ENCODE results near the gene IL1RN. TPM values are rescaled to one million over a fixed set of nuclear protein-coding genes. Genes with fewer than 3 reads are reported as not detected.
A peak's percentile ranks its signal among the peaks of the same experiment; 100 is the strongest.

Gene IL1RN
- total and polyA plus RNA-seq, 2 of the 13 experiments (the other 11 are each of a cell fraction or from before 2014, with no cell fraction given), result 21.2 to 101 TPM

DNA sequence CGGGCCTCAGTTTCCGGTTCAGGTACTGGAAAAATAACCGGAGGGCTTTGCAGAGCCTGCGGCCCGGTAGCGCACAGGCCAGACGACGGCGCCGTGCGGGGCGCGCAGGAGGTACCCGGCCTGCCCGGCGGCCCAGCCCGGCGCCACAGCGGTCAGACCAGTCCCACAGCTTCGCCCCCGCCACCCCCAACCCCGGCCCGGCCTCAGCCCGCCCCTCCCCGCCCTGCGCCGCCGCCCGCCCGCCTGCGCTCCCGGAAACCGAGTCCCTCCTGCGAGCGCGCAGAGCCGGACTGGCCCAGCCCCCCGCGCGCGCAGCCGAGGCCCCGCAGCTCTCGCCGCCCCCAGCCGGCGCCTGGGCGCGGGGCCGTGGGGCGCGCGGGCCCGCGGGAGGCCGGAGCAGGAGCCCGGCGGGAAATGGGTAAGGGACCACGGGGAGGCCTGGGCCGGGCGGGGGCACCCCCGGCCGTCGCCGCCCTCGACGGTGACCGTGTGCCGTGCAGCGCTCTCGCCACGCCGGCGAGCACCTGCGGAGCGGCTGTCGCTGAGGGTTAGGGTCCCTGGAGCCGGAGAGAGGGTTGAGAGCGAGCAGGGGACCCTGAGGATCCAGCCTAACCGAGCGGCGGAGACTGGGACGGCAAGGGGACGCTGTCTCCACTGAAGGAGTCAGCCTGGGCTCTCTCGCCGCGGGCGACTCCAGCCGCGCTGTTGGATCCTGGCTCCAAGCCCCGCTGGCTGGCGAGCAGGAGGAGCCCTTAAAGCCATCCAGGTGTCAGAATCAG, 29.9 kb downstream of the IL1RN start (continued):
- TF ChIP-seq, protein P1, sequence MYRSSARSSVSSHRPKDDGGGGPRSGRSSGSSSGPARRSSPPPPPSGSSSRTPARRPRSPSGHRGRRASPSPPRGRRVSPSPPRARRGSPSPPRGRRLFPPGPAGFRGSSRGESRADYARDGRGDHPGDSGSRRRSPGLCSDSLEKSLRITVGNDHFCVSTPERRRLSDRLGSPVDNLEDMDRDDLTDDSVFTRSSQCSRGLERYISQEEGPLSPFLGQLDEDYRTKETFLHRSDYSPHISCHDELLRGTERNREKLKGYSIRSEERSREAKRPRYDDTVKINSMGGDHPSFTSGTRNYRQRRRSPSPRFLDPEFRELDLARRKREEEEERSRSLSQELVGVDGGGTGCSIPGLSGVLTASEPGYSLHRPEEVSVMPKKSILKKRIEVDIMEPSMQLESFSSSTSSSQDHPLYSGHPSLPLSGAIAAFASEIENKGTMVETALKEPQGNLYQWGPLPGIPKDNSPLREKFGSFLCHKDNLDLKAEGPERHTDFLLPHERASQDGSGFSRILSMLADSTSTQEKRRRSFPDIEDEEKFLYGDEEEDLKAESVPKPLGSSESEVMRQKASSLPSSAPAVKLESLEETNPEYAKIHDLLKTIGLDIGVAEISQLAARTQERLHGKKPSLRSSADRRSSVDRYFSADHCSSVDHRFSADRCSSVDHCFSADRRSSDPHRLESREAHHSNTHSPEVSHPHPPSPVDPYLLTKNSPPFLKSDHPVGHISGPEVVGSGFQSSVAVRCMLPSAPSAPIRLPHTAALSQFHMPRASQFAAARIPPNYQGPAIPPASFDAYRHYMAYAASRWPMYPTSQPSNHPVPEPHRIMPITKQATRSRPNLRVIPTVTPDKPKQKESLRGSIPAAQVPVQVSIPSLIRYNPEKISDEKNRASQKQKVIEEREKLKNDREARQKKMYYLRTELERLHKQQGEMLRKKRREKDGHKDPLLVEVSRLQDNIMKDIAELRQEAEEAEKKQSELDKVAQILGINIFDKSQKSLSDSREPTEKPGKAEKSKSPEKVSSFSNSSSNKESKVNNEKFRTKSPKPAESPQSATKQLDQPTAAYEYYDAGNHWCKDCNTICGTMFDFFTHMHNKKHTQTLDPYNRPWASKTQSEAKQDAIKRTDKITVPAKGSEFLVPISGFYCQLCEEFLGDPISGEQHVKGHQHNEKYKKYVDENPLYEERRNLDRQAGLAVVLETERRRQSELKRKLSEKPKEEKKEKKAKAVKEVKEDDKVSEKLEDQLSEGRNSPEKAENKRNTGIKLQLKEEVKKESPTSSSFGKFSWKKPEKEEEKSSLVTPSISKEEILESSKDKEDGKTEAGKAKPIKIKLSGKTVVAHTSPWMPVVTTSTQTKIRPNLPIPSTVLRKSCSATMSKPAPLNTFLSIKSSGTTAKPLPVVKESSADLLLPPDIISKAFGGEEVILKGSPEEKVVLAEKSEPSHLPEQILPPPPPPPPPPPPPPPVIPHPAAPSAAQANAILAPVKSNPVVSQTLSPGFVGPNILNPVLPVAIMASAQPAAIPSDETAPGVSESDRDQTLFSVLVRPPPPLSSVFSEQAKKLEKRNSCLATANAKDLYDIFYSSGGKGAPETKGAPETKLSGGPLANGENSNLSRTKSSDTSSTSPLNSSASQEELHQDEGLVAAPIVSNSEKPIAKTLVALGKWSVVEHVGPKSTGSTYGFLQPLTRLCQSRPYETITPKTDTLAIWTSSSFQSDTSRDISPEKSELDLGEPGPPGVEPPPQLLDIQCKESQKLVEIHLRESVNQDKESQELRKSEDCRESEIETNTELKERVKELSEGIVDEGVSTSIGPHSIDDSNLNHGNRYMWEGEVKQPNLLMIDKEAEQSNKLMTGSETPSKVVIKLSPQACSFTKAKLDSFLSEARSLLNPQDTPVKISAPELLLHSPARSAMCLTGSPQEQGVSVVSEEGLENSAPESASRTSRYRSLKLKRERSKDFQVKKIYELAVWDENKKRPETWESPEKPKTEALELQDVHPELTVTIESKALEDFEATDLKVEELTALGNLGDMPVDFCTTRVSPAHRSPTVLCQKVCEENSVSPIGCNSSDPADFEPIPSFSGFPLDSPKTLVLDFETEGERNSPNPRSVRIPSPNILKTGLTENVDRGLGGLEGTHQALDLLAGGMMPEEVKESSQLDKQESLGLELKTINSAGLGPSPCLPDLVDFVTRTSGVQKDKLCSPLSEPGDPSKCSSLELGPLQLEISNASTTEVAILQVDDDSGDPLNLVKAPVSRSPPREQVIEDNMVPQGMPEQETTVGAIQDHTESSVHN (CRISPR knock-in tag; IDR thresholded peaks at IDR 0.05), result peak; percentile 32; the same call in 1 of the 2 replicates
- TF ChIP-seq, protein P2, sequence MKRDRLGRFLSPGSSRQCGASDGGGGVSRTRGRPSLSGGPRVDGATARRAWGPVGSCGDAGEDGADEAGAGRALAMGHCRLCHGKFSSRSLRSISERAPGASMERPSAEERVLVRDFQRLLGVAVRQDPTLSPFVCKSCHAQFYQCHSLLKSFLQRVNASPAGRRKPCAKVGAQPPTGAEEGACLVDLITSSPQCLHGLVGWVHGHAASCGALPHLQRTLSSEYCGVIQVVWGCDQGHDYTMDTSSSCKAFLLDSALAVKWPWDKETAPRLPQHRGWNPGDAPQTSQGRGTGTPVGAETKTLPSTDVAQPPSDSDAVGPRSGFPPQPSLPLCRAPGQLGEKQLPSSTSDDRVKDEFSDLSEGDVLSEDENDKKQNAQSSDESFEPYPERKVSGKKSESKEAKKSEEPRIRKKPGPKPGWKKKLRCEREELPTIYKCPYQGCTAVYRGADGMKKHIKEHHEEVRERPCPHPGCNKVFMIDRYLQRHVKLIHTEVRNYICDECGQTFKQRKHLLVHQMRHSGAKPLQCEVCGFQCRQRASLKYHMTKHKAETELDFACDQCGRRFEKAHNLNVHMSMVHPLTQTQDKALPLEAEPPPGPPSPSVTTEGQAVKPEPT (CRISPR knock-in tag; IDR thresholded peaks at IDR 0.05; ENCODE audit: low read depth), result no peak
- TF ChIP-seq, protein P3, sequence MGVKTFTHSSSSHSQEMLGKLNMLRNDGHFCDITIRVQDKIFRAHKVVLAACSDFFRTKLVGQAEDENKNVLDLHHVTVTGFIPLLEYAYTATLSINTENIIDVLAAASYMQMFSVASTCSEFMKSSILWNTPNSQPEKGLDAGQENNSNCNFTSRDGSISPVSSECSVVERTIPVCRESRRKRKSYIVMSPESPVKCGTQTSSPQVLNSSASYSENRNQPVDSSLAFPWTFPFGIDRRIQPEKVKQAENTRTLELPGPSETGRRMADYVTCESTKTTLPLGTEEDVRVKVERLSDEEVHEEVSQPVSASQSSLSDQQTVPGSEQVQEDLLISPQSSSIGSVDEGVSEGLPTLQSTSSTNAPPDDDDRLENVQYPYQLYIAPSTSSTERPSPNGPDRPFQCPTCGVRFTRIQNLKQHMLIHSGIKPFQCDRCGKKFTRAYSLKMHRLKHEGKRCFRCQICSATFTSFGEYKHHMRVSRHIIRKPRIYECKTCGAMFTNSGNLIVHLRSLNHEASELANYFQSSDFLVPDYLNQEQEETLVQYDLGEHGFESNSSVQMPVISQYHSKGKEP (CRISPR knock-in tag; IDR thresholded peaks at IDR 0.05), result no peak
- TF ChIP-seq SOX5 (CRISPR knock-in tag; IDR thresholded peaks at IDR 0.05; ENCODE audit: borderline replicate concordance), result no peak
- TF ChIP-seq, protein P4, sequence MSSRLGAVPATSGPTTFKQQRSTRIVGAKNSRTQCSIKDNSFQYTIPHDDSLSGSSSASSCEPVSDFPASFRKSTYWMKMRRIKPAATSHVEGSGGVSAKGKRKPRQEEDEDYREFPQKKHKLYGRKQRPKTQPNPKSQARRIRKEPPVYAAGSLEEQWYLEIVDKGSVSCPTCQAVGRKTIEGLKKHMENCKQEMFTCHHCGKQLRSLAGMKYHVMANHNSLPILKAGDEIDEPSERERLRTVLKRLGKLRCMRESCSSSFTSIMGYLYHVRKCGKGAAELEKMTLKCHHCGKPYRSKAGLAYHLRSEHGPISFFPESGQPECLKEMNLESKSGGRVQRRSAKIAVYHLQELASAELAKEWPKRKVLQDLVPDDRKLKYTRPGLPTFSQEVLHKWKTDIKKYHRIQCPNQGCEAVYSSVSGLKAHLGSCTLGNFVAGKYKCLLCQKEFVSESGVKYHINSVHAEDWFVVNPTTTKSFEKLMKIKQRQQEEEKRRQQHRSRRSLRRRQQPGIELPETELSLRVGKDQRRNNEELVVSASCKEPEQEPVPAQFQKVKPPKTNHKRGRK (CRISPR knock-in tag; IDR thresholded peaks at IDR 0.05), result no peak
- peak in 1 of 2 experiments; percentile 59; a peak in 1 of 4 replicates for TF ChIP-seq POLR2A (IDR thresholded peaks at IDR 0.05; ENCODE audit: insufficient read depth in 1 of 2, low read depth in 2 of 2, low read length in 2 of 2)
- no peak for TF ChIP-seq CBFB (CRISPR knock-in tag; IDR thresholded peaks at IDR 0.05)
- TF ChIP-seq ZEB1 (IDR thresholded peaks at IDR 0.05; ENCODE audit: insufficient replicate concordance, low read depth), result no peak
- TF ChIP-seq ZSCAN20 (CRISPR knock-in tag; IDR thresholded peaks at IDR 0.05; ENCODE audit: borderline replicate concordance), result no peak
- no peak for TF ChIP-seq PAF1 (CRISPR knock-in tag; IDR thresholded peaks at IDR 0.05)
- no peak for TF ChIP-seq ZNF839 (CRISPR knock-in tag; IDR thresholded peaks at IDR 0.05; ENCODE audit: borderline replicate concordance)
- no peak for TF ChIP-seq NCOR1 (IDR thresholded peaks at IDR 0.05; ENCODE audit: borderline replicate concordance, low read length)
- peak; percentile 23; the same call in 1 of the 2 replicates for TF ChIP-seq RXRA (CRISPR knock-in tag; IDR thresholded peaks at IDR 0.05)
- no peak for TF ChIP-seq PRPF4 (IDR thresholded peaks at IDR 0.05; ENCODE audit: low read depth, low read length, poor library complexity, severe bottlenecking)
- no peak for TF ChIP-seq ZBTB42 (CRISPR knock-in tag; IDR thresholded peaks at IDR 0.05)
- no peak; the same call in 1 of the 2 replicates for TF ChIP-seq MTF2 (CRISPR knock-in tag; IDR thresholded peaks at IDR 0.05; ENCODE audit: borderline replicate concordance)
